ENCODE results near the gene KRTAP12-2. TPM values are rescaled to one million over a fixed set of nuclear protein-coding genes. Genes with fewer than 3 reads are reported as not detected.
"Not testable (repeated sequence)": the region's sequence is repeated elsewhere in the genome, so short reads cannot be mapped to it uniquely, and the experiment has no call there.

KRTAP12-2 gene
- total RNA-seq, 2 donors from 2014 or later = not detected

GRCh38 chr21:44632067-44632466 is 34.7 kb downstream of the KRTAP12-2 start:
- peaks cover 15 to 30% of the 10 kb centered on the region in 2 donors for H3K9me3 Mint-ChIP-seq
- no peak for DNase-seq

DNA sequence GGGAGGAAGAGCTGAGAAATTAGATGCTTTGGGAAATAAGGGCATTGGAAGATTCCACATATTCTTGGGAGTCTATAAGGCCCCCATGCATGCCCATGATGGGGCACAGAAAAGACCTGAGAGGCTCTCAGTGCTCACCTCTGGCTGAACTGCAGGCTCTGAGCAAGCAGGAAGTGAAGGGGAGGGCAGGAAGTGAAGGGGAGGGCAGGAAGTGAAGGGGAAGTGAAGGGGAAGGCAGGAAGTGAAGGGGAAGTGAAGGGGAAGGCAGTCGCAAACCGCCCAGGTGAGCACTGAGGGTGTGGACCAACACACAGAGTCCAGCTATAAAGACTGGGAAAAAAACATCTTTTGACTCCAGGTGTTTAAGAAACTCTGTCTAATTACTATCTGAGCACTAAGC is 36.3 kb downstream of the KRTAP12-2 start:
- ATAC-seq (replicated peaks in 1 of 2) = no peak
- H3K27ac Mint-ChIP-seq = peak overlapping the region; percentile 49
- H3K27me3 Mint-ChIP-seq (ENCODE audit: low read depth) = no peaks in the 10 kb centered on the region

More at GRCh38 chr21:44632067-44632466, 34.7 kb downstream of the KRTAP12-2 start:
- H3K27me3 Mint-ChIP-seq (ENCODE audit: low read depth) = no peaks in the 10 kb centered on the region
- H3K4me1 Mint-ChIP-seq (ENCODE audit: low read depth) = no peaks in the 10 kb centered on the region
- H3K27ac Mint-ChIP-seq = no peak overlapping the region
- H3K4me3 Mint-ChIP-seq = no peak overlapping the region
- peaks cover 23 to 24% of the 10 kb centered on the region in 2 donors for H3K36me3 Mint-ChIP-seq (ENCODE audit: insufficient read depth in 2 of 2)
- ATAC-seq (replicated peaks in 1 of 2) = no peak

GRCh38 chr21:44628707-44629391 is 37.9 kb downstream of the KRTAP12-2 start:
- Mint-ChIP-seq H3K36me3 (ENCODE audit: insufficient read depth in 2 of 2) (peaks cover 29 to 32% of the 10 kb centered on the region in 2 donors), H3K4me1 (ENCODE audit: low read depth) (no peaks in the 10 kb centered on the region), H3K27me3 (ENCODE audit: low read depth) (no peaks in the 10 kb centered on the region), H3K4me3 (no peak overlapping the region), H3K9me3 (peaks cover 20 to 30% of the 10 kb centered on the region in 2 donors), H3K27ac (no peak overlapping the region)
- ATAC-seq (replicated peaks in 1 of 2) = no peak
- DNase-seq = no peak

More for the DNA sequence above, 36.3 kb downstream of the KRTAP12-2 start:
- Mint-ChIP-seq H3K4me3 (no peak overlapping the region), H3K36me3 (ENCODE audit: insufficient read depth in 2 of 2) (peaks cover 23 to 24% of the 10 kb centered on the region in 2 donors), H3K4me1 (ENCODE audit: low read depth) (no peaks in the 10 kb centered on the region), H3K9me3 (peaks cover 15 to 30% of the 10 kb centered on the region in 2 donors)
- DNase-seq = no peak

DNA sequence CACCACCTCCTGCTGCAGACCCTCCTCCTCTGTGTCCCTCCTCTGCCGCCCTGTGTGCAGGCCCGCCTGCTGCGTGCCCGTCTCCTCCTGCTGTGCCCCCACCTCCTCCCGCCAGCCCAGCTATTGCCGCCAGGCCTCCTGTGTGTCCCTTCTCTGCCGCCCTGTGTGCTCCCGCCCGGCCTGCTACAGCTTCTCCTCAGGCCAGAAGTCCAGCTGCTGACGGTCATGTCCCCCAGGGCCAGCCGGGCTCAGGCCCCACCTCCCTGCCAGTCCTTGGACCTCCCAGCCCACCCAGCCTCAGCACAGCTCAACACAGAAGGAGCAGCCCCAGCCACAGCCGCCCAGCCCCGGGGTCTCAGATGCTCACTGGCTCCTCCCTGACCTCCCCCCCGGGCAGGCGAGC is 38.9 kb downstream of the KRTAP12-2 start:
- peaks cover 24 to 33% of the 10 kb centered on the region in 2 donors for H3K9me3 Mint-ChIP-seq
- not testable (repeated sequence) for H3K27me3 Mint-ChIP-seq (ENCODE audit: low read depth); H3K27ac Mint-ChIP-seq; H3K4me3 Mint-ChIP-seq; H3K4me1 Mint-ChIP-seq (ENCODE audit: low read depth); DNase-seq; ATAC-seq (replicated peaks in 1 of 2)
- H3K36me3 Mint-ChIP-seq (ENCODE audit: insufficient read depth in 2 of 2) = peaks cover 31 to 34% of the 10 kb centered on the region in 2 donors

DNA sequence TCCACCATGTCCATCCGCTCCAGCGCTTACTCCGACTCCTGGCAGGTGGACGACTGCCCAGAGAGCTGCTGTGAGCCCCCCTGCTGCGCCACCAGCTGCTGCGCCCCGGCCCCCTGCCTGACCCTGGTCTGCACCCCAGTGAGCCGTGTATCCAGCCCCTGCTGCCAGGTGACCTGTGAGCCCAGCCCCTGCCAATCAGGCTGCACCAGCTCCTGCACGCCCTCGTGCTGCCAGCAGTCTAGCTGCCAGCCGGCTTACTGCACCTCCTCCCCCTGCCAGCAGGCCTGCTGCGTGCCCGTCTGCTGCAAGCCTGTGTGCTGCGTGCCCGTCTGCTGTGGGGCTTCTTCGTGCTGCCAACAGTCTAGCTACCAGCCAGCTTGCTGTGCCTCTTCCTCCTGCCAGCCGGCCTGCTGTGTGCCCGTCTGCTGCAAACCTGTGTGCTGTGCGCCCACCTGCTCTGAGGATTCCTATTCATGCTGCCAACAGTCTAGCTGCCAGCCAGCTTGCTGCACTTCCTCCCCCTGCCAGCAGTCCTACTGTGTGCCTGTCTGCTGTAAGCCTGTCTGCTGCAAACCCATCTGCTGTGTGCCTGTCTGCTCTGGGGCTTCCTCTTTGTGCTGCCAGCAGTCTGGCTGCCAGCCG is 39.4 kb downstream of the KRTAP12-2 start:
- peaks cover 26 to 36% of the 10 kb centered on the region in 2 donors for H3K9me3 Mint-ChIP-seq
- not testable (repeated sequence) for ATAC-seq (replicated peaks in 1 of 2); DNase-seq; H3K27ac Mint-ChIP-seq; H3K27me3 Mint-ChIP-seq (ENCODE audit: low read depth); H3K4me1 Mint-ChIP-seq (ENCODE audit: low read depth); H3K4me3 Mint-ChIP-seq
- peaks cover 34% of the 10 kb centered on the region in 2 donors for H3K36me3 Mint-ChIP-seq (ENCODE audit: insufficient read depth in 2 of 2)

- DNase-seq (no peak), ATAC-seq (replicated peaks in 1 of 2) (no peak)
- Mint-ChIP-seq H3K27me3 (ENCODE audit: low read depth) (no peaks in the 10 kb centered on the region), H3K9me3 (peaks cover 25 to 34% of the 10 kb centered on the region in 2 donors), H3K4me3 (no peak within 1 kb of the TSS), H3K27ac (no peak within 1 kb of the TSS), H3K4me1 (ENCODE audit: low read depth) (no peaks in the 10 kb centered on the region), H3K36me3 (ENCODE audit: insufficient read depth in 2 of 2) (peaks cover 31 to 33% of the 10 kb centered on the region in 2 donors)
Measured at GRCh38 chr21:44626673-44627143, 40.0 kb downstream of the KRTAP12-2 start, which contains the start of gene KRTAP10-9. Gene KRTAP10-9, plus strand, starts transcription at chr21:44627093. Its CDS starts 79 bp downstream, at chr21:44627172.

DNA sequence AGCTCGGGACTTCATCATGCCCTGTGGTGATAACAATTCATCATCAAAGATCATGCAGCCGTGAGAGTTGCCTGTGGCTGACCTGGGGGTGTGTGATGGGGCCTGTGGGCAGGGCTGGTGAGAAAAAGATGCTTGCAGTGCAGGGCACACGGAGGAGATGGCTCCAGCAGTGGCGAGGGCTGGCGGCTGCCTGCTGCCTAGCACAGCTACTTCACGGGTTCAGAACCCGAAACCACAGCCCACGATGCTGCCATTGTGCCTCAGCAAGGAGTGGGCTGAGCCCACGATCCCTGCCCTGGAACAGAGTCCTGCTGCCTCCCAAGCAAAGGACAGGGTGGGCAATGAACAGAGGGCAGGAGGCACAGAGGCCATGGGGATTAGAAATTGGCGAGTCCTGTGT is 40.5 kb downstream of the KRTAP12-2 start:
- no peaks in the 10 kb centered on the region for H3K27me3 Mint-ChIP-seq (ENCODE audit: low read depth)
- no peak overlapping the region for H3K4me3 Mint-ChIP-seq
- H3K9me3 Mint-ChIP-seq = peaks cover 23 to 31% of the 10 kb centered on the region in 2 donors
- no peaks in the 10 kb centered on the region for H3K4me1 Mint-ChIP-seq (ENCODE audit: low read depth)
- DNase-seq (no peak), ATAC-seq (replicated peaks in 1 of 2) (peak in 1 of 2 donors; percentile 26)
- H3K27ac Mint-ChIP-seq = no peak overlapping the region
- peaks cover 28 to 31% of the 10 kb centered on the region in 2 donors for H3K36me3 Mint-ChIP-seq (ENCODE audit: insufficient read depth in 2 of 2)

GRCh38 chr21:44625756-44626155 is 41.0 kb downstream of the KRTAP12-2 start:
- ATAC-seq (replicated peaks in 1 of 2) (no peak), DNase-seq (no peak)
- Mint-ChIP-seq H3K4me3 (no peak overlapping the region), H3K4me1 (ENCODE audit: low read depth) (no peaks in the 10 kb centered on the region), H3K36me3 (ENCODE audit: insufficient read depth in 2 of 2) (peaks cover 27 to 28% of the 10 kb centered on the region in 2 donors), H3K9me3 (peaks cover 20 to 27% of the 10 kb centered on the region in 2 donors), H3K27ac (no peak overlapping the region), H3K27me3 (ENCODE audit: low read depth) (no peaks in the 10 kb centered on the region)

DNA sequence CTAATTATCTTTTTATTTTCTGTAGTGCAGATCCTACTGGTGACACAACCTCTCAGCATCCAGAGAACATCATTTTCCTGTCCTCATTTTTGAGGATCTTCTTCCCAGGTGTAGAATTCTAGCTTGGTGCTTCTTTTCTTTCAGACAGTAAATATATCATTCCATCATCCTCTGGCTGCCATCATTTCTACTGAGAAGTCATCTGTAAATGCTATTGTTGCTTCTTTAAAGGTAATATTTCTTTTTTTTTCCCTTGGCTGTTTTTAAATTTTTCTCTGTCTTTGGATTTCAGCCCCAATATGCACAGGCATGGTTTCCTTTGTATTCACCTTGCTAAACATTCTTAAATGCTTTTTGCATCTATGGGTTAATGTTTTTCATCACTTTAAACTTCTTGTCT is 43.2 kb downstream of the KRTAP12-2 start:
- H3K9me3 Mint-ChIP-seq = peaks cover 33 to 34% of the 10 kb centered on the region in 2 donors
- DNase-seq (no peak), ATAC-seq (replicated peaks in 1 of 2) (no peak)
- H3K36me3 Mint-ChIP-seq (ENCODE audit: insufficient read depth in 2 of 2) = peaks cover 36 to 38% of the 10 kb centered on the region in 2 donors
- peaks cover 9% of the 10 kb centered on the region for H3K4me1 Mint-ChIP-seq (ENCODE audit: low read depth)
- H3K27ac Mint-ChIP-seq = no peak overlapping the region
- no peaks in the 10 kb centered on the region for H3K27me3 Mint-ChIP-seq (ENCODE audit: low read depth)
- no peak overlapping the region for H3K4me3 Mint-ChIP-seq

- H3K4me3 Mint-ChIP-seq = no peak overlapping the region
- ATAC-seq (replicated peaks in 1 of 2) (no peak), DNase-seq (no peak)
- peak overlapping the region; percentile 91 for H3K27ac Mint-ChIP-seq
- peaks cover 35 to 37% of the 10 kb centered on the region in 2 donors for H3K9me3 Mint-ChIP-seq
- no peaks in the 10 kb centered on the region for H3K27me3 Mint-ChIP-seq (ENCODE audit: low read depth)
- H3K4me1 Mint-ChIP-seq (ENCODE audit: low read depth) = peaks cover 26% of the 10 kb centered on the region
- H3K36me3 Mint-ChIP-seq (ENCODE audit: insufficient read depth in 2 of 2) = peaks cover 36 to 44% of the 10 kb centered on the region in 2 donors
Measured at GRCh38 chr21:44619886-44620285, 46.8 kb downstream of the KRTAP12-2 start.

DNA sequence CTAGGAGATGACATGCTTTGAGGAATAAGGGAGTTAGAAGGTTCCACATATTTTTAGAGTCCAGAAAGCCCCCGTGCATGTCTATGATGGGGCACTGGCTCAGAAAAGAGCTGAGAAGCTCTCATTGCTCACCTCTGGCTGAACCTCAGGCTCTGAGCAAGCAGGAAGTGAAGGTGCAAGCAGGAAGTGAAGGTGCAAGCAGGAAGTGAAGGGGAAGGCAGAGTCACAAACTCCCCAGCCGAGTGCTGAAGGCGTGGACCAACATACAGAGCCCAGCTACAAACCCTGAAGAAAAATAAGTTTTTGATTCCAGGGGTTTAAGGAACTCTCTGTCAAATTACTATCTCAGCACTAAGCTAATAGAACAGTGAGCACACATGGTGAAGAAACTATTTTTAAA is 47.8 kb downstream of the KRTAP12-2 start:
- Mint-ChIP-seq H3K27ac (peak overlapping the region; percentile 91), H3K27me3 (ENCODE audit: low read depth) (no peaks in the 10 kb centered on the region)
- peak; percentile 78 to 97 for ATAC-seq (replicated peaks in 1 of 2)

GRCh38 chr21:44618504-44618903 is 48.2 kb downstream of the KRTAP12-2 start:
- peak overlapping the region; percentile 61 to 74 for H3K4me3 Mint-ChIP-seq
- peaks cover 26% of the 10 kb centered on the region for H3K4me1 Mint-ChIP-seq (ENCODE audit: low read depth)
- peaks cover 28 to 31% of the 10 kb centered on the region in 2 donors for H3K36me3 Mint-ChIP-seq (ENCODE audit: insufficient read depth in 2 of 2)
- DNase-seq (peak in 1 of 2 donors; percentile 8), ATAC-seq (replicated peaks in 1 of 2) (peak; percentile 45 to 56)
- H3K27me3 Mint-ChIP-seq (ENCODE audit: low read depth) = no peaks in the 10 kb centered on the region
- H3K27ac Mint-ChIP-seq = peak overlapping the region; percentile 91
- H3K9me3 Mint-ChIP-seq = peaks cover 26% of the 10 kb centered on the region in 2 donors

More for the DNA sequence above, 47.8 kb downstream of the KRTAP12-2 start:
- Mint-ChIP-seq H3K4me1 (ENCODE audit: low read depth) (peaks cover 26% of the 10 kb centered on the region), H3K9me3 (peaks cover 30% of the 10 kb centered on the region in 2 donors), H3K36me3 (ENCODE audit: insufficient read depth in 2 of 2) (peaks cover 32 to 35% of the 10 kb centered on the region in 2 donors), H3K4me3 (peak overlapping the region; percentile 61 to 74)
- peak; percentile 43 to 59 for DNase-seq

- Mint-ChIP-seq H3K36me3 (ENCODE audit: insufficient read depth in 2 of 2) (peaks cover 22 to 28% of the 10 kb centered on the region in 2 donors), H3K27ac (no peak overlapping the region), H3K9me3 (peaks cover 19% of the 10 kb centered on the region in 2 donors), H3K4me1 (ENCODE audit: low read depth) (peaks cover 26% of the 10 kb centered on the region), H3K4me3 (no peak overlapping the region), H3K27me3 (ENCODE audit: low read depth) (no peaks in the 10 kb centered on the region)
- DNase-seq = no peak
- ATAC-seq (replicated peaks in 1 of 2) = no peak
Measured at GRCh38 chr21:44617071-44617501, 49.6 kb downstream of the KRTAP12-2 start.
